Superior temporal gyrus (tissue), 1 donor: Measurements from ENCODE around the gene PKN3.
"Not testable (repeated sequence)": the region's sequence is repeated elsewhere in the genome, so short reads cannot be mapped to it uniquely, and the experiment has no call there.

ENCODE experiments used
- DNase-seq: peaks from one replicate; pipeline ENCODE4 v3.0.0-alpha.2; 2016; ENCODE audit errors: extremely low spot score

The PKN3 gene

DNA sequence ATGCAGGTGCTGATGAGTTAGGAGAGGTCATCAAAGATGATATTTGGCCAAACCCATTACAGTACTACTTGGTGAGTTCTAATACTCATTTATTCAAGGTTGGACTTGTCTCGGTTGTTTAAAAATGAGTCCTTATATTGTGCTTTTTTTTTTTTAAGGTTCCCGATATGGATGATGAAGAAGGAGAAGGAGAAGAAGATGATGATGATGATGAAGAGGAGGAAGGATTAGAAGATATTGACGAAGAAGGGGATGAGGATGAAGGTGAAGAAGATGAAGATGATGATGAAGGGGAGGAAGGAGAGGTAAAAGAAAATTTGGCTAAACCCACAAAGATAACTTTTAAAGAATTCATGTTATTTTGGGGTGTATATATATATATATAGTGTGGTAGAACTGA lies 8.6 kb upstream of the PKN3 start:
- not testable (repeated sequence) for DNase-seq

DNA sequence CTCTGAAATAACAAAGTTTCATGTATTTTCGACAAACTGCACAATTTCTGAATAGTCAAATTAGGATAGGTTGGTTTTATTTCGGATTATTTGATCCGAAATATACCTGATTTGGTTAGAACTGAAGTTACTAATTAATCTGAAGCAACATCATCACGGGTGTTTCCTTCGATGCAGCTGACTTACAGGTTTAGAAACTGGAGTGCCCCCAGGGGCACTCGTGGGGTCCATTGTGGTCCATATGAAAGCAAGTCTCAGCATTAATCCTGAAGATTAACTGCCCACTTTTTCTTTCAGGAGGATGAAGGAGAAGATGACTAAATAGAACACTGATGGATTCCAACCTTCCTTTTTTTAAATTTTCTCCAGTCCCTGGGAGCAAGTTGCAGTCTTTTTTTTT lies 8.0 kb upstream of the PKN3 start:
- no peak for DNase-seq

DNA sequence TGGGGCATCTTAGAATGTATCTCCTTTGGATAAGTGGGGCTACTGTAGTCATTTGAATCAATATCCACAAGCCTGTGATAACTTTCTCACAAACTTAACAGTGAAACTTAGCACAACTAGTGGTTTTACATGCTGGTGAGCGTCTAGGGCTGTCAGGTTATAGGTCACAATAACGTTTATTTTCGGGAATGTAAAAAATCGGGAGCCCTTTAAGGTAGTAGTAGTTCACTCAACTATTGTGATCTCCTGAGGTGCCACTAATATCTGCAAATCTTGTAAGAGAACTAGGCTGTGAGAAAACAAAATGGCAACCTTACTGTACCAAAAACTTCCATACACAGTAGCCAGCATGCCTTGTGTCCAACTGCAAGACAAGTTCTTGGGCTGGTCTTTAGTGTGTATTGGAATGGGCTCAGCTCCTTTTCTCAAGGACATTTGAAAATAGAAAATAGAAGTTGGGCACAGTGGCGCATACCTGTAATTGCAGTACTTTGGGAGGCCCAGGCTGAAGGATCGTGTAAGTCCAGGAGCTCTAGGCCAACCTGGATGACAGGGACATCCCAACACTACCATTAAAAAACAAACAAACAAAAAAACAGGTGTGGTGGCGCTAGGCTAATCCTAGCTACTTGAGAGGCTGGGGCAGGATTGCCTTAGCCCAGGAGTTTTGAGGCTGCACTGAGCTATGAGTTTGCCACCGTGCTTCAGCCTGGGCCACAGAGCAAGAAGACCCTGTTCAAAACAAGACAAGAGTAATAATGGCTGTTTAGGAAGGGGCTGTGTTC lies 5.2 kb upstream of the PKN3 start:
- no peak for DNase-seq

DNA sequence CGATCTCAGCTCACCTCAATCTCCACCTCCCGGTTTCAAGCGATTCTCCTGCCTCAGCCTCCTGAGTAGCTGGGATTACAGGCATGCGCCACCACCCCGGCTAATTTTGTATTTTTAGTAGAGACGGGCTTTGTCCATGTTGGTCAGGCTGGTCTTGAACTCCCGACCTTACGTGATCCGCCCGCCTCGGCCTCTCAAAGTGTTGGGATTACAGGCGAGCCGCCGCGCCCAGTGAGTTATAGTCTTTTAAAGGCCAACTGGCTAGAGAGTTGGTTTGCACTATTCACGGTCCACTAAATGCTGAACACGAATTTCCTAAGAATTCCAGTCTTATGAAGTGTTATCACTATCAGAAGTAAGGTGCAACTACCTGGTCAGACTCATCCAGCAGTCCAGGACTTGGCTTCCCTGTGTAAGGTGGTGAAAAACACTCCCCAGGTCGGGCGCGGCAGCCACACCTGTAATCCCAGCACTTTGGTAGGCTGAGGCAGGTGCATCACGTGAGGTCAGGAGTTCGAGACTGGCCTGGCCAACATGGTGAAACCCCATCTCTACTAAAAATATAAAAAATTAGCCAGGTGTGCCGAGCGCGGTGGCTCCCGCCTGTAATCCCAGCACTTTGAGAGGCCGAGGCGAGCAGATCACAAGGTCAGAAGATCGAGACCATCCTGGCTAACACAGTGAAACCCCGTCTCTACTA lies 3.1 kb upstream of the PKN3 start:
- DNase-seq, result not testable (repeated sequence)

DNA sequence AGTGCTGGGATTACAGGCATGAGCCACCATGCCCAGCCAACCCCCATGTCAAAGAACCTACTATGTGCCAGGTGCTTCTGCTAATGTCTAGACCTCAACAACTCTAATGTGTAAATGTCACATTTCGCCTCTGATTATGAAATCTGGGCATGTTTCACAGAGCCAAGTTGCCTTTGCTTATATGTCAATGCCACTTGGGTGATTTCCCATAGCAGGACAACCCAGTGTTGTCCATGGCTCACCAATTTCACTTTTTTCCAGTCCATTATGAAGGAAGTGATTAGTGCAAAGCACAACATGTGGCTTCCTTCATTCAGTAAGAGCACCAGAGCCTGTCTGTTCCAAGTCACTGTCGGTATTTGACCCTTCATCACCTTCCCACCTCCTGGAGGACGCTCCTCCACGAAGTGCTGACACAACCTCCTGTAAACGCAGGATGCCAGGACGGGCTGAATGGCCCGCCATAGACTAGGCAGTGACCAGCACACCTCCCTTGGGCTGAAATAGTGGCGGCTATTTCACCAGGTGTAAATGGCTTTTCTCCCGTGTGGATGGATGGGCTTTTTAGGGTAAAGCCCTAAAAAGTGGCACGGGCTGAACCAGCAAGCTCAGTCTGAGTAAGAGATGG lies 962 bp upstream of the PKN3 start:
- DNase-seq, result no peak

DNA sequence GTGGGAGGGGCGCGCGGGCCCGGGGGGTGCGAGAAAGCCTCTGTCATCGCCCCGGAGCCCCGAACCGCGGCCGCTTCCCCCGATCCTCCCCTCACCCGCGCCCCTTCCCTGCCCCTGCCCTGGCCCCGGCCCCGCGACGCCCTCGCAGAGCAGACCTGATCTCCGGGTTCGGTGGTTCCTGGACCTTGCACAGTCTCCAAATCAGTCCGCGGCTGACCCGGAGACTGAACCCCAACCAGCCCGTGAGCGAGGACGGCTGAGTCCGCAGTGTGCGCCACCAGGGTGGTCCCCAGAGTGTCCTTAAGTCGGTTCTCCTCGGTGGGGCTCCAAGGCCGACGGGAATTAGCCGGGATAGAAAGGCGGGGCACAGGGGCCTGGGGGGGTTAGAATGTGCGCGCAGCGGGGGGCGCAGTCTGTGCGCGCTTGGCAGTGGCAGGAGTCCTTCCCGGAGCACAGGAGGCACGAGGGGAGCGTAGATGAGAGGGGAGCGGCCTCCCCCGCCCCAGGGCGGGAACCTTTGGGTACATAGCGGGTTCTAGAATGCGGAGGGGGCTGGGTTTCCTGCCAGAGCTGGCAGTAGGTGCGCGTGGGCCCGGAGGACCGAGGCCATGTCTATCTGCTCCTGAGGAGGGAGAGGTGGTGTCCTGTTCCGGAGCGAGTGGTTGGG lies 779 bp downstream of the PKN3 start:
- no peak for DNase-seq

DNA sequence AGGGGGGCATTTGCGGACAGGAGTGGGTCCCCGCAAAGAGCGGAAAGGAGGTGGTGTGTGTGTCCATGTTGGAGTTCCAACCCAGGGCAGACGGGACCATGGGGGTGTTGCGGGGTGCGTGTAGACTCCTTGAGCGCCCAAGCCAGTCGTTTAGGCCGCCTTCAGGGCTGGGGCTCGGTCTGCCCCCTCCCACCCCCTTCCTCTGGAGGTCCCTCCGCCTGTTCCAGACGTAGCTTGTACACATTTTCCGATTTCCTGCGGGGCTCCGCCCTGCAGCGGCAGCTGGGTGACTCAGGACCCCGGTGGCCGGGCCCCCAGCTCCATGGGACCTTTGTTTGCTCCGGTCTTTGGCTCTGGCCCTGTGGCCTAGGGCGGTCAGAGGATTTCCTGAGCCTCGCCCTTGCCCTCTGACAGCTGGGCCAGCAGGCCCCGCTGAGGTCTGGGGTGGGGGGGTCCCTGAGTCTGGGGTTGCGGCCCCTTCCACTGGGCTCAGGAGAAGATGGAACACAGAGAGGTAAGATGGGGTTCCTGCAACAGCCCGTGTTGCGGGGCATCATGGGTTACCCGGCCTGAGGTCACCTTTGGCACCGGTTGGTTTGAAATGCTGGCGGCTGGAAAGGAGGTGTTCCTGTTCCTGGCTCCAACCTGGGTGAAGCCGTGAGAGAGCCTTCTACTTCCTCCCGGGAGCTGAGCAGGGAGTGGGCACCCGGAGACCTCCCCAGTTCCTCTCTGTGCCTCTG lies 1.5 kb downstream of the PKN3 start:
- DNase-seq, result no peak

DNA sequence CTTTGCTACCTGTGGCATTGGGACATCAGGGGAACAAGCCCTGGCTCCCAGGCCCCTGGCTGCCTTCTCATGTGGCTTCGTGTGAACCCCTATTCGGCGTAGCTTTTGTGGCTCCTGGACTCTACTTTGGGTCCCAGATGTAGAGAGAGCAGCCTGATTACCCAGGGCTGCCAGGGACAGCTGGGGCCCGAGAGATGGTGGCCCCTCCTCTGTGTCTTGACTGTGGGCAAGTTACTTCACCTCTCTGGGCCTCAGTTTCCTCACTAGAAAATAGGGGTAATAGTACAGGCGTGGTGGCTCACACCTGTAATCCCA lies 2.0 kb downstream of the PKN3 start:
- DNase-seq, result no peak

DNA sequence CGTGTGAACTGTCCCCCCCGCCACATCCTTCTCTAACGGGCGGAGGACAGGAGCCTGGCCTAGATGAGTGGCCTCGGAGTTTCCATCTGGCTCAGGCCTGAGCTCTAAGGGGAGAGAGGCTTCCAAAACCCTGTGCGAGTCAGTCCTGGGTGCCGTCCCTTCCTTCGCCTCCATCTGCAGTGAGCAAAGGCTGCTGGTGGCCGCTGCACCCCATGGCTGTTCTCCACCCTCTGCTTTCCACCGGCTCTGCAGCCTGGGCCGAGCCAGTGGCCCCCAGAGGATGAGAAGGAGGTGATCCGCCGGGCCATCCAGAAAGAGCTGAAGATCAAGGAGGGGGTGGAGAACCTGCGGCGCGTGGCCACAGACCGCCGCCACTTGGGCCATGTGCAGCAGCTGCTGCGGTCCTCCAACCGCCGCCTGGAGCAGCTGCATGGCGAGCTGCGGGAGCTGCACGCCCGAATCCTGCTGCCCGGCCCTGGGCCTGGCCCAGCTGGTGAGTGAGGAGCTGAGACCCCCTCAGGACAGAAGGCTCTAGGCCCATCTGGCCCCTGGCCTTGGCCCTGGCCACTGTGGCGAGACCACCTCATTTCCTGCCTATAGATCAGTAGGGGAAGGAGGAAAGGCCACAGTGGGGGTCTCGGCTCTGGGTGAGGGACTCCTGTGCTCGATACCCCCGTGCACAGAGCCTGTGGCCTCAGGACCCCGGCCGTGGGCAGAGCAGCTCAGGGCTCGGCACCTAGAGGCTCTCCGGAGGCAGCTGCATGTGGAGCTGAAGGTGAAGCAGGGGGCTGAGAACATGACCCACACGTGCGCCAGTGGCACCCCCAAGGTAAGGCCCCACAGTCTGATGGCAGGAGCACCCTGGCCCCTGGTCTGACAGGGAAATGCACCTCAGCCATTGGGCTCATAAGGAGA lies 3.0 kb downstream of the PKN3 start:
- no peak for DNase-seq

DNA sequence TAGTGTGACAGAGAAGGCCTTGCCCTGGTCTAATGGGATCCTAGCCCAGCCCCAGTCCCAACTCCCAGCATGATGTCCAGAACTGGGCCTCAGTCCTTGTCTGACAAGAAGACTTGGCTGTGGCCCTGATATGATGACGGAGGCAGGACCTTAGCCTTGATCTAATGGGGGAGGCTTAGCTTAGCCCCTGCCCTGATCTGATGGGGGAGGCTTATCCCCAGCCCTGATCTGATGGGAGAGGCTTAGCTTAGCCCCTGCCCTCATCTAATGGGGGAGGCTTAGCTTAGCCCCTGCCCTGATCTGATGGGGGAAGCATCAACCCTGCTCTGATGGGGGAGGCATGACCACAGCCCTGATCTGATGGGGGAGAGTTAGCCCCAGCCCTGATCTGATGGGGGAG lies 3.7 kb downstream of the PKN3 start:
- DNase-seq, result no peak

DNA sequence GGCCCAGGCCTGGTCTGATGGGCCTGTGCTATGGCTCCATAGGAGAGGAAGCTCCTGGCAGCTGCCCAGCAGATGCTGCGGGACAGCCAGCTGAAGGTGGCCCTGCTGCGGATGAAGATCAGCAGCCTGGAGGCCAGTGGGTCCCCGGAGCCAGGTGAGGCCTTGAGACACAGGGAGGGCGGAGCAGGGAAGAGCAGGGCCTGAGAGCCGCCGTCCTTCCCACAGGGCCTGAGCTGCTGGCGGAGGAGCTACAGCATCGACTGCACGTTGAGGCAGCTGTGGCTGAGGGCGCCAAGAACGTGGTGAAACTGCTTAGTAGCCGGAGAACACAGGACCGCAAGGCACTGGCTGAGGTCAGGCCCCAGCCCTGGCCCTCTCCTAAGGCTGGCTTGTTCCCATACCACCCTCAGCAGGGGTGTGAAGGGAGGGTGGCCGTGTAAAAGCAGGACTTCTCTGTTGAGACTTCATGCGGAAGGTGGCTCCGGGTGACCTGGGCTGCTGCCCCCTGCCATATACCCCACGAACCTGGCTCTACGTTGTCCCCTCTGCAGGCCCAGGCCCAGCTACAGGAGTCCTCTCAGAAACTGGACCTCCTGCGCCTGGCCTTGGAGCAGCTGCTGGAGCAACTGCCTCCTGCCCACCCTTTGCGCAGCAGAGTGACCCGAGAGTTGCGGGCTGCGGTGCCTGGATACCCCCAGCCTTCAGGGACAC lies 4.5 kb downstream of the PKN3 start:
- no peak for DNase-seq

DNA sequence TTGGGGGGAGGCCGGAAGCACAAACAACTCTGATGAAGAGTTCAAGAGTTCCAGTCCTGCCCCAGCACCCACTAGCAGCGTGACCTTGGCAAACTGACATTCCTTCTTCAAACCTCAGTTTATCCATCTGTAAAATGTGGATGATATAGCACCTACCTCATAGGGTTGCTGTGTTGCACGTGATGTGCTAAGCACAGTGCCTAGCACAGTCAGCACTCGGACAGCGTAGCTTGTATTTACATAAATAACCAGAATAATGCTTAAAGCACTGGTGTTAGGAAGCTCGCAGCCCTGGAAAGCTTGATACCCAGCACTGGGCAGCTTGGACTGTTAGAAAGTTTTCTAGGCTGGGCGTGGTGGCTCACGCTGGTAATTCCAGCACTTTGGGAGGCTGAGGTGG lies 5.1 kb downstream of the PKN3 start:
- DNase-seq, result no peak

DNA sequence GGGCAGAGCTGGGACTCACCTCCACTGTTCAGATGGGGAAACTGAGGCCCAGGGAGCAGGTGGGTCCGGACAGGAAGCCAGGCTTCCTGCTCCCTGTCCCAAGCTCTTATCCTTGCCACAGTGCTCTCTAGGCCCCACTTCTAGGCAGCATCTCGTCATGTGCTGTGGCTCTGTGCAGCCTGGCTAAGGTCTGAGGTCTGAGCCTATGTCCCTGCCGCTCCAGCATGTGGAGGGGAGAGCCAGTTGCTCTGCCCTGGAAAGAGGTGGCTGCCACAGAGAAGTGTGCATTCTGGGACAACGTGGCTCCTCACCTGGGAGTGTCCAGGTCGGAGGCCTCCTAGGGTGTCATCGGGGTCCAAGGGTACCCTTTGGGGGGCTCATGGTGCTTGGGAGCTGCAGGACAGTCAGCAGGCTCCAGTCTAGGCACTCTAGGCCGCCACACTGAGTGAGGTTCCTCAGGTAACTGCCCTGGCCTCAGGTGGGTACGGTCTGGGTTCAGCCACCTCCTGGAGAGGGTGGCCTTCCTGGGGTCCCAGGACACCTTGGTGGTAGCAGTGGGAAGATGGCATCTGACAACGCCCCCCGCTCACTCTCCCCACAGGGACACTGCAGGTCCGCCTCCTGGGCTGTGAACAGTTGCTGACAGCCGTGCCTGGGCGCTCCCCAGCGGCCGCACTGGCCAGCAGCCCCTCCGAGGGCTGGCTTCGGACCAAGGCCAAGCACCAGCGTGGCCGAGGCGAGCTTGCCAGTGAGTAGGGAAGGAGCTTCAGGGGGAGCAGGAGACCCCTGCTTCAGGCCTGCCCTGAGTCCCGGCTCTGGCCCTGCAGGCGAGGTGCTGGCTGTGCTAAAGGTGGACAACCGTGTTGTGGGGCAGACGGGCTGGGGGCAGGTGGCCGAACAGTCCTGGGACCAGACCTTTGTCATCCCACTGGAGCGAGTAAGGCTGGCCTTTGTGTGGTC lies 10.4 kb downstream of the PKN3 start:
- no peak for DNase-seq

DNA sequence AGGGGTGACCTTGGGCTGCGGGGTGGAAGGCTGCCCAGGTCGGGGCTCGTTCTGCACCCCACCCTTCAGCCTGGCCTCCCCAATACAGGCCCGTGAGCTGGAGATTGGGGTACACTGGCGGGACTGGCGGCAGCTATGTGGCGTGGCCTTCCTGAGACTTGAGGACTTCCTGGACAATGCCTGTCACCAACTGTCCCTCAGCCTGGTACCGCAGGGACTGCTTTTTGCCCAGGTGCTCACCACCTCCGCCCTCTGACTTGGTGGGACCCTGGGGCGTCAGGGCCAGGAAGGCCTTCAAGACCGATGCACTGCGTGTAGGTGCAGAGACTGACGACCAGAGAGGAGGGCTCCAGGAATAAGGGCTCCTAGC lies 11.1 kb downstream of the PKN3 start:
- DNase-seq, result no peak

DNA sequence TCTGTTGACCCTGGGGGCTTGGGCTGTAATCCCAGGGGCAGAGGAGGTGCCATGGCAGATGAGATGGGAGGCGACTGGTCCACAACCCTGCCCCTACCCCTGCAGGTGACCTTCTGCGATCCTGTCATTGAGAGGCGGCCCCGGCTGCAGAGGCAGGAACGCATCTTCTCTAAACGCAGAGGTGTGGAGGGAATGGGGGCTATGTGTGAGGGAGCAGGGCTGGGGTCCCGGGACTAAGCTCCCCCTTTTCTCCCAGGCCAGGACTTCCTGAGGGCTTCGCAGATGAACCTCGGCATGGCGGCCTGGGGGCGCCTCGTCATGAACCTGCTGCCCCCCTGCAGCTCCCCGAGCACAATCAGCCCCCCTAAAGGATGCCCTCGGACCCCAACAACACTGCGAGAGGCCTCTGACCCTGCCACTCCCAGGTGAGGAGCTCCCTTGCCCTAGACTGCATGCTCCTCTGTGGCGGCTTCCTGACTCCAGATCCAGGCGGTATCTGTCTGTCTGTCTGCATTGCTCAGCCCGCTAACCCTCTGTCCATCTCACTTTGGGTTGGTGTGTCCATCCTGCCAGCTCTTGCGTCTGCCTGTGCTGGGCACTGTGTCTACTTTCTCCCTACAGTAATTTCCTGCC lies 11.8 kb downstream of the PKN3 start:
- no peak for DNase-seq

DNA sequence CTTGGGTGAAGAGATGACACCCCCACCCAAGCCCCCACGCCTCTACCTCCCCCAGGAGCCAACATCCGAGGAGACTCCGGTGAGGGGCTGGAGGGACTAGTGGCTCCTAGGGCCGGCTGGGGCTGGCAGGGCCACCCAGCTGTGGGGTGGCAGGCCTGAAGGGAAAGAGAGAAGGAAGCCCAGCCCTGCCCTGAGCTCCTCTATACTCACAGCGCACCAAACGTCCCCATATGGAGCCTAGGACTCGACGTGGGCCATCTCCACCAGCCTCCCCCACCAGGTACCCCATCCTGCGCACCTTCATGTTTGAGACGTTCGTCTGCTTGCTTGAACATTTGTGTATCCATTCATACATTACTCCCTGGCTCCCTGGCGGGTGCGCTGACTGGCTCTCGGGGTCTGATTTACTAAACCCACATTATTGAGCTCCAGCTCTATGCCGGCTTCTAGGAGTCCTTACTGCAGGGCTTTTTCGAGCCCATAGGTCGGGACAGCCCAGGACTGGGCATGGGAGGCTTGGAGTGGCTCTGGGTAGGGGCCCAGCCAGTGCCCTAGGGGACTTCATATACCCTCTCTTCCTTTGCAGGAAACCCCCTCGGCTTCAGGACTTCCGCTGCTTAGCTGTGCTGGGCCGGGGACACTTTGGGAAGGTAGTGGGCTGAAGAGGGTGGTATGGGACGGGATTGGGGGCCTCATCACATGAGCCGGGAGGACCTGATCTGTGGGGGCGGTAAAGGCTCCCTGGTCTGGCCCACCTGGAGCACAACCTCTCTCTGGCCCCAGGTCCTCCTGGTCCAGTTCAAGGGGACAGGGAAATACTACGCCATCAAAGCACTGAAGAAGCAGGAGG lies 12.5 kb downstream of the PKN3 start:
- no peak for DNase-seq

DNA sequence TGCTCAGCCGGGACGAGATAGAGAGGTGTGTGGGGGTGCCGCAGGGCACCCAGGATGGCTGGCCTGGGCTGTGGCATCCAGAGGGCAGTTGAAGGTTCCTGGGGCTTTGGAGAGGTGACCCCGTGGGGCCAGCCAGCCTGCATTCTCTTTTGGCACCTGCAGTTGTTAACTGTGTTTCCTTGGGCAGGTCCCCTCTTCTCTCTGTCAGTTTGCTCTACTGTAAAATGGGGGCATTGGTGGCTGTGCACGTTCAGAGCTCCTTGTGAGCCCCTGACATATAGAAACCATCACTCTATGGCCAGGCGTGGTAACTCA lies 13.1 kb downstream of the PKN3 start:
- DNase-seq, result no peak
